GM12864 (cell line): Measurements from ENCODE around the gene PDE3A.

Source experiments
- DNase-seq: peaks from one replicate; pipeline ENCODE4 v3.0.0-alpha.2; 2011; ENCODE audit warnings: low read depth
- H3K4me3 ChIP-seq: 2 replicates; pipeline ENCODE4 v1.5.1; 2011; ENCODE audit warnings: mild to moderate bottlenecking, low read depth, low read length, control low read depth
- CTCF ChIP-seq: IDR thresholded peaks from 2 replicates; pipeline ENCODE4 v1.5.1; 2011; ENCODE audit warnings: low read depth, mild to moderate bottlenecking, moderate library complexity, low read length, control low read depth, inconsistent platforms; ENCODE audit errors: missing control alignments

The PDE3A gene

GRCh38 chr12:20390846-20391245, 22.5 kb downstream of the PDE3A start:
- H3K4me3 ChIP-seq, result no peak overlapping the region
- DNase-seq, result no peak
- TF ChIP-seq CTCF, result no peak

- no peak for TF ChIP-seq CTCF
- DNase-seq, result no peak
- H3K4me3 ChIP-seq, result no peak overlapping the region
These were observed 24.0 kb downstream of the PDE3A start for GRCh38 chr12:20392339-20392738.

GRCh38 chr12:20393707-20394106, 25.4 kb downstream of the PDE3A start:
- no peak for TF ChIP-seq CTCF
- no peak overlapping the region for H3K4me3 ChIP-seq
- DNase-seq, result no peak

GRCh38 chr12:20395791-20396550, 27.6 kb downstream of the PDE3A start:
- no peak for TF ChIP-seq CTCF
- no peak for DNase-seq
- no peak overlapping the region for H3K4me3 ChIP-seq

GRCh38 chr12:20398686-20399085, 30.3 kb downstream of the PDE3A start:
- H3K4me3 ChIP-seq, result no peak overlapping the region
- no peak for DNase-seq
- no peak for TF ChIP-seq CTCF

- DNase-seq, result no peak
- TF ChIP-seq CTCF, result no peak
- no peak overlapping the region for H3K4me3 ChIP-seq
These were observed 31.7 kb downstream of the PDE3A start for GRCh38 chr12:20400003-20400402.

GRCh38 chr12:20403230-20403629, 34.9 kb downstream of the PDE3A start:
- TF ChIP-seq CTCF, result no peak
- DNase-seq, result no peak
- H3K4me3 ChIP-seq, result no peak overlapping the region
